CD14-positive monocyte (primary cell): Measurements from ENCODE around the gene SPATA25. TPM values are rescaled to one million over a fixed set of nuclear protein-coding genes. Genes with fewer than 3 reads are reported as not detected.

Source experiments
- DNase-seq, 3 donors: peaks; one replicate each; pipeline ENCODE4 v3.0.0-alpha.2; 2011 to 2022
- H2AFZ ChIP-seq: 2 replicates; pipeline ENCODE4 v1.6.0; 2012; ENCODE audit warnings: mild to moderate bottlenecking, low read depth, low read length, inconsistent platforms; ENCODE audit not compliant: insufficient read depth, poor library complexity, severe bottlenecking
- H3K27ac ChIP-seq, 2 donors: 1 replicate in 1 of 2; 2 replicates in 1 of 2; pipeline ENCODE4 v1.5.1; 2012 to 2013; ENCODE audit warnings: low read length in 2 of 2, control low read depth in 1 of 2, inconsistent platforms in 1 of 2, low read depth in 1 of 2, mild to moderate bottlenecking in 1 of 2
- H3K27me3 ChIP-seq, 2 donors: one replicate each; pipeline versions ENCODE4 v1.6.0 to v1.6.1; 2011 to 2013; ENCODE audit warnings: low read length in 2 of 2; ENCODE audit not compliant: control insufficient read depth in 2 of 2, insufficient read depth in 2 of 2
- H3K36me3 ChIP-seq, 2 donors: replicated peaks in 1 of 2; 1 replicate in 1 of 2; 2 replicates in 1 of 2; pipeline versions ENCODE4 v1.5.1 to v1.6.1; 2012 to 2013; ENCODE audit warnings: low read length in 2 of 2, control low read depth in 1 of 2, inconsistent platforms in 1 of 2, mild to moderate bottlenecking in 1 of 2; ENCODE audit not compliant: insufficient read depth in 2 of 2, control insufficient read depth in 1 of 2
- H3K4me1 ChIP-seq, 2 donors: 1 replicate in 1 of 2; 2 replicates in 1 of 2; pipeline versions ENCODE4 v1.5.1 to v1.6.1; 2012 to 2013; ENCODE audit warnings: low read length in 2 of 2, control low read depth in 1 of 2, inconsistent platforms in 1 of 2, mild to moderate bottlenecking in 1 of 2, moderate library complexity in 1 of 2; ENCODE audit not compliant: insufficient read depth in 2 of 2, control insufficient read depth in 1 of 2
- H3K4me2 ChIP-seq: replicated peaks from 2 replicates; pipeline ENCODE3; 2012; ENCODE audit warnings: low read length, moderate library complexity, mild to moderate bottlenecking; ENCODE audit not compliant: poor library complexity, severe bottlenecking; ENCODE audit errors: extremely low read depth
- H3K4me3 ChIP-seq, 3 experiments: fragments of 200-600 bp in 1 of 3; sonication (generic) in 1 of 3; replicated peaks in 1 of 3; 1 replicate in 2 of 3; 2 replicates in 1 of 3; pipeline ENCODE4 v1.5.1; 2011 to 2013; ENCODE audit warnings: low read length in 3 of 3, mild to moderate bottlenecking in 3 of 3, control low read depth in 2 of 3, low read depth in 2 of 3, inconsistent platforms in 1 of 3, moderate library complexity in 1 of 3
- H3K79me2 ChIP-seq: 2 replicates; pipeline ENCODE4 v1.6.0; 2012; ENCODE audit warnings: mild to moderate bottlenecking, control low read depth, inconsistent platforms, low read length, moderate library complexity; ENCODE audit not compliant: insufficient read depth
- H3K9ac ChIP-seq: 2 replicates; pipeline ENCODE4 v1.6.0; 2017; ENCODE audit warnings: low read length, mild to moderate bottlenecking; ENCODE audit not compliant: insufficient read depth, poor library complexity, severe bottlenecking
- H3K9me3 ChIP-seq, 2 donors: replicated peaks in 1 of 2; 1 replicate in 1 of 2; 2 replicates in 1 of 2; pipeline versions ENCODE4 v1.5.1 to v1.6.1; 2012 to 2013; ENCODE audit warnings: low read length in 2 of 2, control low read depth in 1 of 2; ENCODE audit not compliant: control insufficient read depth in 1 of 2, insufficient read depth in 1 of 2
- H4K20me1 ChIP-seq: 2 replicates; pipeline ENCODE4 v1.6.0; 2012; ENCODE audit warnings: mild to moderate bottlenecking, low read length, control low read depth, moderate library complexity; ENCODE audit not compliant: insufficient read depth
- H3K27ac Mint-ChIP-seq, 7 donors: one replicate each; pipeline ENCODE4 v1.8.0; 2020; ENCODE audit warnings: mild to moderate bottlenecking in 7 of 7, mixed read lengths in 7 of 7, moderate library complexity in 6 of 7, inconsistent platforms in 2 of 7
- H3K27me3 Mint-ChIP-seq, 3 donors: one replicate each; pipeline ENCODE4 v1.8.0; 2021 to 2022; ENCODE audit warnings: low read depth in 3 of 3, mild to moderate bottlenecking in 3 of 3, mixed read lengths in 3 of 3, moderate library complexity in 3 of 3, inconsistent platforms in 1 of 3
- H3K36me3 Mint-ChIP-seq, 2 donors: one replicate each; pipeline ENCODE4 v1.8.0; 2020; ENCODE audit warnings: mixed read lengths in 2 of 2, inconsistent platforms in 1 of 2, mild to moderate bottlenecking in 1 of 2
- H3K4me1 Mint-ChIP-seq: one replicate; pipeline ENCODE4 v1.8.0; 2020; ENCODE audit warnings: mild to moderate bottlenecking, mixed read lengths
- H3K4me3 Mint-ChIP-seq, 2 donors: one replicate each; pipeline ENCODE4 v1.8.0; 2020; ENCODE audit warnings: mild to moderate bottlenecking in 2 of 2, mixed read lengths in 2 of 2, moderate library complexity in 1 of 2
- H3K9me3 Mint-ChIP-seq, 7 donors: one replicate each; pipeline ENCODE4 v1.8.0; 2020 to 2022; ENCODE audit warnings: mixed read lengths in 7 of 7, mild to moderate bottlenecking in 6 of 7, moderate library complexity in 6 of 7, inconsistent platforms in 2 of 7
- WGBS: methylation state at CpG from one replicate; pipeline ENCODE4 v1.1.5; 2013; ENCODE audit warnings: missing lambda C conversion rate; ENCODE audit not compliant: insufficient coverage; 5-methylcytosine and 5-hydroxymethylcytosine counted together
- intact Hi-C, 2 donors: fragments of 100-400 bp; cut with micrococcal nuclease; formaldehyde crosslinking; loops; one replicate each; pipeline versions ENCODE4 v1.15.0 to v1.15.1; 2023
- polyA plus RNA-seq, 3 donors: library from polyadenylated mRNA; depleted of rRNA in 1 of 3; unstranded in 2 of 3; stranded (reverse) in 1 of 3; fragments of 300-500 nt in 2 of 3; fragments of >200 nt in 1 of 3; fragmentation: Illumina TruSeq in 2 of 3; gene quantifications; 1 replicate in 2 of 3; 2 replicates in 1 of 3; pipeline ENCODE4 v1.2.3, GENCODE V29; 2012 to 2021
- TF ChIP-seq, protein P1 (sequence below): fragments of 200-600 bp; IDR thresholded peaks from one replicate; pipeline ENCODE4 v1.8.0; 2022; ENCODE audit warnings: antibody characterized with exemption, mild to moderate bottlenecking

Gene SPATA25
- polyA plus RNA-seq, 3 donors: 0.76 TPM; not detected in 2

DNA sequence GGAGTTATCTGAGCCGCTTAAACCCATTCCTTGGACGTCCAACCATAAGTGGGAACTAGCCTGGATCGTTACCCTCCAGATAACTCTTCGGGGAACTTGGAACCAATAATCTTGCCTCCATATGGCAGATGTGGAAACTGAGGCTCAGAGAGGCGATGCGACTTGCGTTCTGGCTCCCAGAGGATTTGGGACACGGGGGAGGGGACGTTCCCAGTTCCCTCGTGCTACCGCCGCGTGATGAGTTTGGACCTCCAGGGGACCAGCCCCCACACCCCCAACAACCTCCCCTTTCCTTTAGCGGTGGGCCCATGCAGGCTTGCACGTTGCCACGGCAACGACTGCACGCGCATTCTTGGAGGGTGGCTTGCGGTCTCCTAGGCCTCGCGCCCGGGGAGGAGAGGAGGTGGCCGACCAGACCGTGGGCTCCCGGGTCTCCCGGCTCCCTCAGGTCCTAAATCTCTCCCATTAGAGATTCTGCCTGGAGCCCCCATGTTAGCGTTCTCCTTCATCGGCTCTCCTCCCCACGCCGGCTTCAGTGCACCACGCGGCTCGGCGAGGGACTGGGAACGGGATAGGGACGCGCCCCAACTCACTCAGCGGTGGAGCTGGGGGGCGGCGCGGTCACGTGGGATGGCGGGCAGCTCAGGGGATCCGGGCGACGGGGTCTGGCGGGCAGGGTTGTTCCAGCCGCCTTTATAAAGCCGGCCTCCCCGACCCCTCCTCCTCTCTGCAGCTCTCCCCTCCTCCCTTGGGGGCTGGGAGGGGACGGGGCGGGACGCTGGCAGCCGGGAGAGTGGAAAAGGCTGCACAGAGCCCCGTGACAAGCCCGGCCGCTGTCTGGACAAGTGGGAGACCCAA, 24.3 kb upstream of the SPATA25 start, which contains the start of gene PLTP:
Gene PLTP, minus strand, starts transcription at position 670 of the 858 bp plus-strand sequence. CDS start 703 bp downstream, outside the sequence.
- WGBS: under 1% methylated on average over 34 of the region's 58 CpGs
- intact Hi-C loops: loop anchor here (2.0 to 5.0 kb wide), 5 partner anchors 19 to 96 kb away; partner anchors contain the start of genes PCIF1 (in 2 of the 2), MMP9 (in 1 of the 2) and ZNF335 (in 1 of the 2)
- H3K79me2 ChIP-seq: no peaks in the 10 kb centered on the region
- peaks cover 48% of the 10 kb centered on the region for H3K4me1 Mint-ChIP-seq
- peaks cover 2 to 3% (median 3%) of the 10 kb centered on the region in 3 donors for H3K27me3 Mint-ChIP-seq
- peaks cover 0 to 3% (median 0%) of the 10 kb centered on the region in 7 donors for H3K9me3 Mint-ChIP-seq
- peak within 1 kb of the TSS; percentile 88 to 95 for H3K4me3 Mint-ChIP-seq
- H3K27ac ChIP-seq: peak within 1 kb of the TSS; percentile 82 to 89
- H3K4me1 ChIP-seq: peaks cover 62 to 65% of the 10 kb centered on the region in 2 donors
- peak in 1 of 3 donors; percentile 27 for DNase-seq
- TF ChIP-seq, protein P1, sequence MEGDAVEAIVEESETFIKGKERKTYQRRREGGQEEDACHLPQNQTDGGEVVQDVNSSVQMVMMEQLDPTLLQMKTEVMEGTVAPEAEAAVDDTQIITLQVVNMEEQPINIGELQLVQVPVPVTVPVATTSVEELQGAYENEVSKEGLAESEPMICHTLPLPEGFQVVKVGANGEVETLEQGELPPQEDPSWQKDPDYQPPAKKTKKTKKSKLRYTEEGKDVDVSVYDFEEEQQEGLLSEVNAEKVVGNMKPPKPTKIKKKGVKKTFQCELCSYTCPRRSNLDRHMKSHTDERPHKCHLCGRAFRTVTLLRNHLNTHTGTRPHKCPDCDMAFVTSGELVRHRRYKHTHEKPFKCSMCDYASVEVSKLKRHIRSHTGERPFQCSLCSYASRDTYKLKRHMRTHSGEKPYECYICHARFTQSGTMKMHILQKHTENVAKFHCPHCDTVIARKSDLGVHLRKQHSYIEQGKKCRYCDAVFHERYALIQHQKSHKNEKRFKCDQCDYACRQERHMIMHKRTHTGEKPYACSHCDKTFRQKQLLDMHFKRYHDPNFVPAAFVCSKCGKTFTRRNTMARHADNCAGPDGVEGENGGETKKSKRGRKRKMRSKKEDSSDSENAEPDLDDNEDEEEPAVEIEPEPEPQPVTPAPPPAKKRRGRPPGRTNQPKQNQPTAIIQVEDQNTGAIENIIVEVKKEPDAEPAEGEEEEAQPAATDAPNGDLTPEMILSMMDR: no peak
- H3K27me3 ChIP-seq: no peaks in the 10 kb centered on the region
- no peaks in the 10 kb centered on the region for H4K20me1 ChIP-seq
- peak within 1 kb of the TSS; percentile 87 for H2AFZ ChIP-seq
- H3K36me3 Mint-ChIP-seq: peaks cover 0 to 1% of the 10 kb centered on the region in 2 donors
- H3K4me3 ChIP-seq: peak within 1 kb of the TSS; percentile 52 to 81 (median 53)
- peak within 1 kb of the TSS; percentile 87 to 99 (median 95) for H3K27ac Mint-ChIP-seq
- H3K36me3 ChIP-seq: no peaks in the 10 kb centered on the region
- H3K9me3 ChIP-seq: no peaks in the 10 kb centered on the region
- H3K9ac ChIP-seq: peak within 1 kb of the TSS; percentile 68
- H3K4me2 ChIP-seq: peak within 1 kb of the TSS; percentile 86

DNA sequence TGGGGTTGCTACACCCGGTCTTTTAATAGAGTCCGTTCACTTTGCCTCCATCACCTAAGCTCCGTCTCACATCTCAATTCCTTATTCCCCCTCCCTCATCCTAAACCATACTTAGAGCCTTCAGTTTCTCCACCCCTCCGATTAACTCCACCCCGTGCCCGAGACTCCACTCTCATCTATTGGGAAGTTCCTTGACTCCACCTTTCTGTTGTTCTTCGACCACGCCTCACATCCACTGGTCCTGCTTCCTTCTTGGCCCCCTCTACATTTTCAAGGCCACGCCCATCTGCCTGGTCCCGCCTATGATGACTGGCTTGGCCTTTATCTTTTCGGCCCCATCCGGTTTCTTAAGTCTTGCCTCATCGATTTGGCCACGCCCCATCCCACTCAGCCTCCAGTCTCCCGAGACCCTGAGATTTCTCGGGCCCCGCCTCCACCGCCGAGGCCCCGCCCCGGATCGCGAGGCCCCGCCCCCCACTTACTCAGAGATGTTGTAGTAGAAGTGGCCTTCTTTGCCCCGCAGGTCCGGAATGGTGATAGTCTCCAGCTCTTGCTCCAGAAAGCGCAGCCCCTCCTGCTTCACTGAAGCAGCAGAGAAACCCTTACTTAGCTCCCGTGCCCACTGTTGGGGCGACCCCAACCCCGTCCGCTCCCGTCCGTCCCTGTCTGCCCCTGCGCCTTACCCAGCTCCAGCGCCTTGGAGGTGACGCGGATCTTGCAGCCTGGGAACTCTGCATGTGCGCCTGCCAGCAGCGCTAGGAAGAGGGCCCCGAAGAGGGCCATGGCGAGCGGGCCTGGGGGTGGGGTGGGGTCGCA, 23.5 kb upstream of the SPATA25 start:
- Mint-ChIP-seq H3K9me3 (peaks cover 0 to 3% (median 0%) of the 10 kb centered on the region in 7 donors), H3K4me1 (peaks cover 48% of the 10 kb centered on the region), H3K27me3 (peaks cover 2 to 3% (median 3%) of the 10 kb centered on the region in 3 donors), H3K4me3 (peak overlapping the region; percentile 88 to 95), H3K36me3 (peaks cover 0 to 1% of the 10 kb centered on the region in 2 donors), H3K27ac (peak overlapping the region; percentile 87 to 99 (median 95))
- Histone ChIP-seq H3K9me3 (no peaks in the 10 kb centered on the region), H3K9ac (peak overlapping the region; percentile 68), H3K36me3 (no peaks in the 10 kb centered on the region), H2AFZ (peak overlapping the region; percentile 87), H3K4me1 (peaks cover 62 to 65% of the 10 kb centered on the region in 2 donors), H3K27ac (peak overlapping the region; percentile 82 to 89), H4K20me1 (no peaks in the 10 kb centered on the region), H3K27me3 (no peaks in the 10 kb centered on the region), H3K4me2 (peak overlapping the region; percentile 86), H3K79me2 (no peaks in the 10 kb centered on the region), H3K4me3 (peak overlapping the region; percentile 52 to 81 (median 53))
- WGBS: under 1% methylated on average over 31 of the region's 43 CpGs
- TF ChIP-seq, protein P1: no peak
- intact Hi-C loops: loop anchor here (2.0 to 5.0 kb wide), 5 partner anchors 18 to 96 kb away; partner anchors contain the start of genes PCIF1 (in 2 of the 2), MMP9 (in 1 of the 2) and ZNF335 (in 1 of the 2)
- DNase-seq: peak; percentile 99
